ENCODE data around the gene LDB1.

GRCh38 chr10:102150970-102151773 lies 31.0 kb upstream of the LDB1 start:
- TF ChIP-seq CTCF (IDR thresholded peaks at IDR 0.05; ENCODE audit: low read depth, low read length, missing input control): no peak
- no peak for TF ChIP-seq GABPA (IDR thresholded peaks at IDR 0.05 in 1 of 2, conservative IDR thresholded peaks at IDR 0.05 in 1 of 2)
- TF ChIP-seq EGR1 (IDR thresholded peaks at IDR 0.05; ENCODE audit: low read depth in 2 of 2): no peak
- TF ChIP-seq JUND (IDR thresholded peaks at IDR 0.05): no peak
- TF ChIP-seq RAD21 (IDR thresholded peaks at IDR 0.05): no peak
- TF ChIP-seq REST (IDR thresholded peaks at IDR 0.05): no peak

Data from liver (tissue), 3 donors.